ENCODE measurements around the gene VWA3A.

VWA3A gene

GRCh38 chr16:22204091-22204655, 111.8 kb downstream of the VWA3A start:
- DNase-seq (ENCODE audit: low read depth, low spot score), result no peak

GRCh38 chr16:22205577-22206012, 113.3 kb downstream of the VWA3A start:
- no peak for DNase-seq (ENCODE audit: low read depth, low spot score)

GRCh38 chr16:22206013-22206841, 113.9 kb downstream of the VWA3A start, which contains the start of gene EEF2K:
Gene EEF2K (plus strand): TSS chr16:22206278. CDS start chr16:22225730, 19,452 bp downstream.
- peak; percentile 85 for DNase-seq (ENCODE audit: low read depth, low spot score)

Measured in iPS DF 19.7 (cell line).